Measurements from ENCODE around the gene POU4F2. TPM values are rescaled to one million over a fixed set of nuclear protein-coding genes. Genes with fewer than 3 reads are reported as not detected.

The POU4F2 gene
- total and polyA plus RNA-seq, 9 donors = not detected

DNA sequence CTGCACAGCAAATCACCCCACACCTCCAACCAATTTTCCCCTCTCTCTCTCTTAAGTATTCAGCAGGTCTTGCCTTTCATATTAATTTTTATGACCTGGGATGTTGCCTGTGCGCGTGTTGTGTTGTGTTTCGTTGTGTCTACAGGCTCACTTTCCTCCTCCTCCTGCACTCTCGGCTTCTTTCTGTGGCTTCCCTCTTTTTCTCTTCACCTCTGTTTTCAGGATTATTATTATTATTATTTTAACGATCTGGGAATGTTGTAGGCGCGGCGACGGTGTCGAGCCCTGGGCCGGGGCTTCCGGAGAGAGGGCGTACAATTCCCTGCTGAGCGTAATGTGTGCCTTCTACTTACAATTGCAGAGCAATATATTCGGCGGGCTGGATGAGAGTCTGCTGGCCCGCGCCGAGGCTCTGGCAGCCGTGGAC, 826 bp downstream of the POU4F2 start:
- Histone ChIP-seq H3K9me3 (no peaks in the 10 kb centered on the region), H3K36me3 (no peaks in the 10 kb centered on the region), H3K4me3 (no peak overlapping the region), H3K27me3 (peaks cover 2% of the 10 kb centered on the region), H3K4me1 (ENCODE audit: insufficient read depth) (peaks cover 9% of the 10 kb centered on the region), H3K27ac (no peak overlapping the region)
- WGBS, 3 donors = 2 to 3% (median 2%) methylated on average over 20 of the region's 20 CpGs
- intact Hi-C loops (cut with DNase I) = no loop called here
- DNase-seq = no peak
- TF ChIP-seq CTCF (IDR thresholded peaks at IDR 0.05) (no peak), POLR2A (IDR thresholded peaks at IDR 0.05) (no peak), EP300 (IDR thresholded peaks at IDR 0.05) (no peak)

DNA sequence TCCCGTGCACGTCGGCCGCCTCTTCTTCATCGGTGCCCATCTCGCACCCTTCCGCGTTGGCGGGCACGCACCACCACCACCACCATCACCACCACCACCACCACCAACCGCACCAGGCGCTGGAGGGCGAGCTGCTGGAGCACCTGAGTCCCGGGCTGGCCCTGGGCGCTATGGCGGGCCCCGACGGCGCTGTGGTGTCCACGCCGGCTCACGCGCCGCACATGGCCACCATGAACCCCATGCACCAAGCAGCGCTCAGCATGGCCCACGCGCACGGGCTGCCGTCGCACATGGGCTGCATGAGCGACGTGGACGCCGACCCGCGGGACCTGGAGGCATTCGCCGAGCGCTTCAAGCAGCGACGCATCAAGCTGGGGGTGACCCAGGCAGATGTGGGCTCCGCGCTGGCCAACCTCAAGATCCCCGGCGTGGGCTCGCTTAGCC, 1.4 kb downstream of the POU4F2 start:
- peaks cover 2% of the 10 kb centered on the region for H3K27me3 ChIP-seq
- H3K9me3 ChIP-seq = no peaks in the 10 kb centered on the region
- no peak for TF ChIP-seq EP300 (IDR thresholded peaks at IDR 0.05)
- no peak for TF ChIP-seq CTCF (IDR thresholded peaks at IDR 0.05)
- no peak for TF ChIP-seq POLR2A (IDR thresholded peaks at IDR 0.05)
- intact Hi-C loops (cut with DNase I) = no loop called here
- H3K4me3 ChIP-seq = no peak overlapping the region
- H3K36me3 ChIP-seq = no peaks in the 10 kb centered on the region
- H3K27ac ChIP-seq = no peak overlapping the region
- WGBS, 3 donors = 4 to 6% (median 5%) methylated on average over 44 to 46 of the region's 46 CpGs
- H3K4me1 ChIP-seq (ENCODE audit: insufficient read depth) = peaks cover 9% of the 10 kb centered on the region
- DNase-seq = no peak

GRCh38 chr4:146640465-146641061, 1.9 kb downstream of the POU4F2 start:
- intact Hi-C loops (cut with DNase I) = no loop called here
- 2 to 4% (median 3%) methylated on average over 36 to 37 of the region's 37 CpGs for WGBS, 3 donors

DNA sequence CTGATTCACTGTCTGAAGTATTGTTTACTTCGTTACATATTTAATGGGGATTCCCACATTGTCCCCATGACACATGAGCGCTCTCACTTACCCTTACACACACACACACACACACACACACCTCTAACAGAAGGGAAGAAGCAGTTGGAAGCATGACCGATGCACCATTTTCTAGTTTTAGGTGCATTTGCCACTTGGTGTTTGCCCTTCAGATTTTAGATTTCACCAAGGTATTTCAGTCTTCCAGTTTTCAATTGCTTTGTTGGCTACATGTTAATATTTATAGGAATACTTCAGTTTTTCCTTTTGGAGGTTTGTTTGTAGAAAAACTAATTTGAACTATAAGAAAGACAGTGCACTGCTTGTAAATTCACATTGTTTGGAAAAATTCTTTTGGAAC, 3.1 kb downstream of the POU4F2 start:
- Histone ChIP-seq H3K4me3 (no peak overlapping the region), H3K36me3 (no peaks in the 10 kb centered on the region), H3K27ac (no peak overlapping the region), H3K27me3 (peaks cover 2% of the 10 kb centered on the region), H3K4me1 (ENCODE audit: insufficient read depth) (peaks cover 9% of the 10 kb centered on the region), H3K9me3 (no peaks in the 10 kb centered on the region)
- DNase-seq = no peak
- WGBS, 3 donors = 7 to 10% (median 8%) methylated on average over 3 of the region's 3 CpGs
- intact Hi-C loops (cut with DNase I) = no loop called here
- TF ChIP-seq EP300 (IDR thresholded peaks at IDR 0.05) = no peak
- no peak for TF ChIP-seq CTCF (IDR thresholded peaks at IDR 0.05)
- TF ChIP-seq POLR2A (IDR thresholded peaks at IDR 0.05) = no peak

More at GRCh38 chr4:146640465-146641061, 1.9 kb downstream of the POU4F2 start:
- no peak for DNase-seq
- Histone ChIP-seq H3K9me3 (no peaks in the 10 kb centered on the region), H3K36me3 (no peaks in the 10 kb centered on the region), H3K27me3 (peaks cover 2% of the 10 kb centered on the region), H3K4me1 (ENCODE audit: insufficient read depth) (peaks cover 9% of the 10 kb centered on the region), H3K4me3 (no peak overlapping the region), H3K27ac (no peak overlapping the region)
- TF ChIP-seq CTCF (IDR thresholded peaks at IDR 0.05) (no peak), EP300 (IDR thresholded peaks at IDR 0.05) (no peak), POLR2A (IDR thresholded peaks at IDR 0.05) (no peak)

Data from ovary (tissue), 9 donors.